WTC11 (cell line): ENCODE results near the gene ILK. TPM values are rescaled to one million over a fixed set of nuclear protein-coding genes. Genes with fewer than 3 reads are reported as not detected.

Source experiments
- ATAC-seq: fragments of 200-7000 bp; cut with Tn5 transposase; 2 replicates; pipeline ENCODE4 v1.10.0; 2021; ENCODE audit warnings: mild to moderate bottlenecking, moderate library complexity
- CTCF ChIA-PET: fragments of 300-600 bp; sonication (Branson Sonifier 250); formaldehyde crosslinking; loops from one replicate; lab custom pipeline; 2021; ENCODE audit warnings: antibody characterized with exemption; lab: Charles Lee
- POLR2A ChIA-PET: fragments of 350-600 bp; sonication (Branson Sonifier 250); formaldehyde crosslinking; loops from one replicate; lab custom pipeline; 2021; ENCODE audit warnings: antibody characterized with exemption; lab: Charles Lee
- DNase-seq: peaks from one replicate; pipeline ENCODE4 v3.0.0; 2021; ENCODE audit warnings: low spot score
- H3K27ac Mint-ChIP-seq: 2 replicates; pipeline ENCODE4 v1.8.0; 2021; ENCODE audit warnings: mixed read lengths
- H3K27me3 Mint-ChIP-seq: 2 replicates; pipeline ENCODE4 v1.8.0; 2021; ENCODE audit warnings: low read depth, mild to moderate bottlenecking, moderate library complexity, mixed read lengths
- H3K36me3 Mint-ChIP-seq: 2 replicates; pipeline ENCODE4 v1.8.0; 2021; ENCODE audit warnings: mixed read lengths
- H3K4me1 Mint-ChIP-seq: 2 replicates; pipeline ENCODE4 v1.8.0; 2022; ENCODE audit warnings: mixed read lengths
- H3K4me3 Mint-ChIP-seq: 2 replicates; pipeline ENCODE4 v1.8.0; 2021; ENCODE audit warnings: mild to moderate bottlenecking, moderate library complexity, mixed read lengths
- H3K9me3 Mint-ChIP-seq: 2 replicates; pipeline ENCODE4 v1.8.0; 2021; ENCODE audit warnings: mixed read lengths
- ATF1 ChIP-seq: sonication (generic); formaldehyde crosslinking; IDR thresholded peaks from 2 replicates; pipeline ENCODE4 v1.8.1; 2023; ENCODE audit warnings: mild to moderate bottlenecking, moderate library complexity, missing genetic modification reagents
- ATF6 ChIP-seq: sonication (generic); formaldehyde crosslinking; IDR thresholded peaks from 2 replicates; pipeline ENCODE4 v1.8.1; 2023; ENCODE audit warnings: mild to moderate bottlenecking, missing genetic modification reagents
- CREM ChIP-seq: sonication (generic); formaldehyde crosslinking; IDR thresholded peaks from 2 replicates; pipeline ENCODE4 v1.8.1; 2022; ENCODE audit warnings: mild to moderate bottlenecking, missing genetic modification reagents, moderate library complexity
- ETV6 ChIP-seq: sonication (generic); formaldehyde crosslinking; IDR thresholded peaks from 2 replicates; pipeline ENCODE4 v1.8.1; 2022; ENCODE audit warnings: mild to moderate bottlenecking, missing genetic modification reagents
- GTF2I ChIP-seq: fragments of 250-450 bp; sonication (Bioruptor Pico); conservative IDR thresholded peaks from 2 replicates; pipeline ENCODE4 v1.4.0; 2021; ENCODE audit warnings: mild to moderate bottlenecking
- KAT7 ChIP-seq: sonication (generic); formaldehyde crosslinking; IDR thresholded peaks from 2 replicates; pipeline ENCODE4 v1.8.1; 2023; ENCODE audit warnings: missing genetic modification reagents, mild to moderate bottlenecking, borderline replicate concordance
- NFE2L1 ChIP-seq: sonication (generic); formaldehyde crosslinking; IDR thresholded peaks from 2 replicates; pipeline ENCODE4 v1.8.1; 2023; ENCODE audit warnings: missing genetic modification reagents
- OVOL2 ChIP-seq: fragments of 250-450 bp; sonication (Bioruptor Pico); IDR thresholded peaks from 2 replicates; pipeline ENCODE4 v1.9.0; 2021; ENCODE audit warnings: mild to moderate bottlenecking, borderline replicate concordance
- PRRX2 ChIP-seq: fragments of 250-450 bp; sonication (Bioruptor Pico); IDR thresholded peaks from 2 replicates; pipeline ENCODE4 v1.8.0; 2021; ENCODE audit warnings: mild to moderate bottlenecking
- RORB ChIP-seq: fragments of 250-450 bp; sonication (Bioruptor Pico); IDR thresholded peaks from 2 replicates; pipeline ENCODE4 v1.9.0; 2021; ENCODE audit warnings: mild to moderate bottlenecking
- SMAD4 ChIP-seq: sonication (generic); formaldehyde crosslinking; IDR thresholded peaks from 2 replicates; pipeline ENCODE4 v1.8.0; 2022; ENCODE audit warnings: mild to moderate bottlenecking, missing genetic modification reagents
- TEAD4 ChIP-seq: sonication (generic); formaldehyde crosslinking; IDR thresholded peaks from 2 replicates; pipeline ENCODE4 v1.8.0; 2022; ENCODE audit warnings: mild to moderate bottlenecking, missing genetic modification reagents
- TP53 ChIP-seq: sonication (generic); formaldehyde crosslinking; IDR thresholded peaks from 2 replicates; pipeline ENCODE4 v1.8.1; 2023; ENCODE audit warnings: mild to moderate bottlenecking, missing genetic modification reagents
- ZBTB21 ChIP-seq: sonication (generic); formaldehyde crosslinking; IDR thresholded peaks from 2 replicates; pipeline ENCODE4 v1.8.1; 2023; ENCODE audit warnings: mild to moderate bottlenecking, missing genetic modification reagents, borderline replicate concordance
- ZNF219 ChIP-seq: sonication (generic); formaldehyde crosslinking; IDR thresholded peaks from 2 replicates; pipeline ENCODE4 v1.8.0; 2023; ENCODE audit warnings: missing genetic modification reagents, mild to moderate bottlenecking, borderline replicate concordance
- ZNF396 ChIP-seq: fragments of 250-450 bp; sonication (Bioruptor Pico); IDR thresholded peaks from 2 replicates; pipeline ENCODE4 v1.8.0; 2021; ENCODE audit warnings: mild to moderate bottlenecking, moderate library complexity, borderline replicate concordance
- ZNF425 ChIP-seq: fragments of 250-450 bp; sonication (Bioruptor Pico); conservative IDR thresholded peaks from 2 replicates; pipeline ENCODE4 v1.9.0; 2021; ENCODE audit warnings: mild to moderate bottlenecking
- ZNF512 ChIP-seq: sonication (generic); formaldehyde crosslinking; IDR thresholded peaks from 2 replicates; pipeline ENCODE4 v1.8.1; 2022; ENCODE audit warnings: missing genetic modification reagents, borderline replicate concordance
- total RNA-seq: library from RNA; stranded (reverse); gene quantifications from 3 replicates; pipeline ENCODE4 v1.2.3, GENCODE V29; 2021
- TF ChIP-seq, protein P1 (sequence below): sonication (generic); formaldehyde crosslinking; IDR thresholded peaks from 2 replicates; pipeline ENCODE4 v1.8.1; 2022; ENCODE audit warnings: mild to moderate bottlenecking, moderate library complexity, missing genetic modification reagents
- TF ChIP-seq, protein P2 (sequence below): sonication (generic); formaldehyde crosslinking; IDR thresholded peaks from 2 replicates; pipeline ENCODE4 v1.8.1; 2023; ENCODE audit warnings: mild to moderate bottlenecking, missing genetic modification reagents

The ILK gene
- total RNA-seq, 1 experiment from 2014 or later = 97.7 TPM

DNA sequence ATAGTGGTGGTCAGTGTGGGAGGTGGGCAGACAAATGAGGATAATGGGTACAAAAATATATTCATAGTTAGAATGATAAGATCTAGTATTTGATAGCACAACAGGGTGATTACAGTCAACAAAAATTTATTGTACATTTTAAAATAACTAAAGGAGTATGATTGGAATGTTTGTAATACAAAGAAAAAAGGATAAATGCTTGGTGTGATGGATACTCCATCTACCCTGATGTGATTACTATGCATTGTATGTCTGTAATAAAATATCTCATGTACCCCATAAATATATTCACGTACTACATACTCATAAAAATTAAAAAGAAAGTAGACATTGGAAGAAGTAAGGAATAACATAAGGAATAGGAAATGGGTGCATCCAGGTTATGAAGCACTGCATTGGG, 15.6 kb upstream of the ILK start:
- TF ChIP-seq OVOL2 (CRISPR knock-in tag) (no peak), ETV6 (CRISPR knock-in tag) (no peak), TEAD4 (CRISPR knock-in tag) (no peak), ATF6 (CRISPR knock-in tag) (no peak), GTF2I (CRISPR knock-in tag) (no peak), ATF1 (CRISPR knock-in tag) (no peak), ZBTB21 (CRISPR knock-in tag) (no peak), KAT7 (CRISPR knock-in tag) (no peak), SMAD4 (no peak), ZNF219 (CRISPR knock-in tag) (no peak), TP53 (CRISPR knock-in tag) (no peak), RORB (no peak), ZNF512 (CRISPR knock-in tag) (no peak)
- TF ChIP-seq, protein P1, sequence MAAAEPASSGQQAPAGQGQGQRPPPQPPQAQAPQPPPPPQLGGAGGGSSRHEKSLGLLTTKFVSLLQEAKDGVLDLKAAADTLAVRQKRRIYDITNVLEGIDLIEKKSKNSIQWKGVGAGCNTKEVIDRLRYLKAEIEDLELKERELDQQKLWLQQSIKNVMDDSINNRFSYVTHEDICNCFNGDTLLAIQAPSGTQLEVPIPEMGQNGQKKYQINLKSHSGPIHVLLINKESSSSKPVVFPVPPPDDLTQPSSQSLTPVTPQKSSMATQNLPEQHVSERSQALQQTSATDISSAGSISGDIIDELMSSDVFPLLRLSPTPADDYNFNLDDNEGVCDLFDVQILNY (CRISPR knock-in tag) = no peak
- TF ChIP-seq, protein P2, sequence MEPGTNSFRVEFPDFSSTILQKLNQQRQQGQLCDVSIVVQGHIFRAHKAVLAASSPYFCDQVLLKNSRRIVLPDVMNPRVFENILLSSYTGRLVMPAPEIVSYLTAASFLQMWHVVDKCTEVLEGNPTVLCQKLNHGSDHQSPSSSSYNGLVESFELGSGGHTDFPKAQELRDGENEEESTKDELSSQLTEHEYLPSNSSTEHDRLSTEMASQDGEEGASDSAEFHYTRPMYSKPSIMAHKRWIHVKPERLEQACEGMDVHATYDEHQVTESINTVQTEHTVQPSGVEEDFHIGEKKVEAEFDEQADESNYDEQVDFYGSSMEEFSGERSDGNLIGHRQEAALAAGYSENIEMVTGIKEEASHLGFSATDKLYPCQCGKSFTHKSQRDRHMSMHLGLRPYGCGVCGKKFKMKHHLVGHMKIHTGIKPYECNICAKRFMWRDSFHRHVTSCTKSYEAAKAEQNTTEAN (CRISPR knock-in tag) = no peak
- Mint-ChIP-seq H3K27ac (no peak overlapping the region), H3K4me3 (no peak overlapping the region), H3K9me3 (peaks cover 26% of the 10 kb centered on the region), H3K36me3 (peaks cover 3% of the 10 kb centered on the region), H3K4me1 (no peaks in the 10 kb centered on the region), H3K27me3 (no peaks in the 10 kb centered on the region)
- ATAC-seq (no peak), DNase-seq (no peak)
- CTCF ChIA-PET = interaction anchor here (1.0 to 1.8 kb wide), 5 partner anchors 17 to 209 kb away, joined by 3 to 12 read pairs (median 6); partner anchors contain the start of gene TAF10
- POLR2A ChIA-PET = no interaction called here

GRCh38 chr11:6594142-6594768, 9.3 kb upstream of the ILK start:
- TF ChIP-seq NFE2L1 (CRISPR knock-in tag) (no peak), ZNF425 (CRISPR knock-in tag) (no peak), ATF6 (CRISPR knock-in tag) (no peak), TEAD4 (CRISPR knock-in tag) (no peak), ATF1 (CRISPR knock-in tag) (no peak), PRRX2 (CRISPR knock-in tag) (no peak), ZNF396 (CRISPR knock-in tag) (no peak), GTF2I (CRISPR knock-in tag) (no peak), CREM (CRISPR knock-in tag) (no peak)
- no peak overlapping the region for H3K4me3 Mint-ChIP-seq
- H3K9me3 Mint-ChIP-seq = no peaks in the 10 kb centered on the region
- no peak overlapping the region; the same call in 1 of the 2 replicates for H3K27ac Mint-ChIP-seq
- DNase-seq = no peak
- H3K36me3 Mint-ChIP-seq = peaks cover 13% of the 10 kb centered on the region
- POLR2A ChIA-PET = no interaction called here
- ATAC-seq = no peak
- CTCF ChIA-PET = interaction anchor here (0.8 to 2.5 kb wide), 8 partner anchors 9 to 215 kb away, joined by 3 to 10 read pairs (median 4); partner anchors contain the start of gene TAF10
- H3K4me1 Mint-ChIP-seq = peaks cover 6% of the 10 kb centered on the region; the same call in 1 of the 2 replicates
- H3K27me3 Mint-ChIP-seq = no peaks in the 10 kb centered on the region
